Lung (tissue), 12 donors: ENCODE results near the gene MCU. TPM values are rescaled to one million over a fixed set of nuclear protein-coding genes. Genes with fewer than 3 reads are reported as not detected.

Experiments
- ATAC-seq: fragments of 200-7000 bp; cut with Tn5 transposase; one replicate; pipeline ENCODE4 v1.9.1; 2020; ENCODE audit warnings: moderate number of reproducible peaks; ENCODE audit not compliant: insufficient read depth, low FRiP score
- DNase-seq, 3 donors: peaks; one replicate each; pipeline ENCODE4 v3.0.0-alpha.2; 2013 to 2017
- H3K27ac ChIP-seq, 2 donors: one replicate each; pipeline ENCODE4 v1.5.1; 2013; ENCODE audit warnings: mild to moderate bottlenecking in 2 of 2, moderate library complexity in 2 of 2, control low read depth in 1 of 2, inconsistent platforms in 1 of 2, low read depth in 1 of 2, low read length in 1 of 2
- H3K27me3 ChIP-seq, 3 donors: one replicate each; pipeline ENCODE4 v1.5.1; 2013; ENCODE audit warnings: low read length in 2 of 3; ENCODE audit not compliant: control insufficient read depth in 3 of 3, insufficient read depth in 3 of 3
- H3K36me3 ChIP-seq, 4 donors: one replicate each; pipeline ENCODE4 v1.5.1; 2013; ENCODE audit warnings: low read length in 4 of 4, mild to moderate bottlenecking in 1 of 4, moderate library complexity in 1 of 4; ENCODE audit not compliant: control insufficient read depth in 4 of 4, insufficient read depth in 4 of 4
- H3K4me1 ChIP-seq, 5 donors: one replicate each; pipeline ENCODE4 v1.5.1; 2013; ENCODE audit warnings: low read length in 5 of 5, mild to moderate bottlenecking in 2 of 5, moderate library complexity in 1 of 5; ENCODE audit not compliant: control insufficient read depth in 5 of 5, insufficient read depth in 5 of 5
- H3K4me3 ChIP-seq: one replicate; pipeline ENCODE4 v1.5.1; 2013; ENCODE audit warnings: mild to moderate bottlenecking, control low read depth, moderate library complexity
- H3K9ac ChIP-seq, 2 donors: one replicate each; pipeline ENCODE4 v1.5.1; 2013; ENCODE audit warnings: low read length in 2 of 2, control low read depth in 1 of 2; ENCODE audit not compliant: insufficient read depth in 1 of 2
- H3K9me3 ChIP-seq, 4 donors: one replicate each; pipeline ENCODE4 v1.5.1; 2013; ENCODE audit warnings: low read length in 3 of 4, mild to moderate bottlenecking in 1 of 4, moderate library complexity in 1 of 4; ENCODE audit not compliant: control insufficient read depth in 4 of 4, insufficient read depth in 3 of 4
- WGBS, 2 donors: extraction: QIAGEN DNeasy Blood & Tissue Kit; methylation state at CpG; one replicate each; pipeline ENCODE4 v1.1.7; 2013; 5-methylcytosine and 5-hydroxymethylcytosine counted together
- polyA plus RNA-seq, 2 donors: library from polyadenylated mRNA; stranded (reverse); fragments of 200-250 nt; gene quantifications; one replicate each; pipeline ENCODE4 v1.2.1, GENCODE V29; 2013
- total RNA-seq, 2 donors: library from RNA; depleted of rRNA in 1 of 2; stranded (reverse); fragments of >200 nt in 1 of 2; gene quantifications; one replicate each; pipeline ENCODE4 v1.2.1, GENCODE V29; 2014 to 2021
- TF ChIP-seq, protein P1 (sequence below): IDR thresholded peaks from 2 replicates; pipeline ENCODE4 v1.5.1; 2012; ENCODE audit warnings: mild to moderate bottlenecking; ENCODE audit errors: control extremely low read depth, extremely low read depth
- donor health status: control.
- donor health status: control.
- donor health status: Bipolar disorder and iron deficiency.
- donor health status: healthy.
- donor health status: DM: yes; HTN: yes; CAD: no.

MCU gene
- total and polyA plus RNA-seq, 4 donors, result 23.1 to 70.7 (median 29.0) TPM

GRCh38 chr10:72692994-72693781 lies 1.2 kb downstream of the MCU start:
- DNase-seq, result peak; percentile 27 to 53 (median 47)
- TF ChIP-seq, protein P1, sequence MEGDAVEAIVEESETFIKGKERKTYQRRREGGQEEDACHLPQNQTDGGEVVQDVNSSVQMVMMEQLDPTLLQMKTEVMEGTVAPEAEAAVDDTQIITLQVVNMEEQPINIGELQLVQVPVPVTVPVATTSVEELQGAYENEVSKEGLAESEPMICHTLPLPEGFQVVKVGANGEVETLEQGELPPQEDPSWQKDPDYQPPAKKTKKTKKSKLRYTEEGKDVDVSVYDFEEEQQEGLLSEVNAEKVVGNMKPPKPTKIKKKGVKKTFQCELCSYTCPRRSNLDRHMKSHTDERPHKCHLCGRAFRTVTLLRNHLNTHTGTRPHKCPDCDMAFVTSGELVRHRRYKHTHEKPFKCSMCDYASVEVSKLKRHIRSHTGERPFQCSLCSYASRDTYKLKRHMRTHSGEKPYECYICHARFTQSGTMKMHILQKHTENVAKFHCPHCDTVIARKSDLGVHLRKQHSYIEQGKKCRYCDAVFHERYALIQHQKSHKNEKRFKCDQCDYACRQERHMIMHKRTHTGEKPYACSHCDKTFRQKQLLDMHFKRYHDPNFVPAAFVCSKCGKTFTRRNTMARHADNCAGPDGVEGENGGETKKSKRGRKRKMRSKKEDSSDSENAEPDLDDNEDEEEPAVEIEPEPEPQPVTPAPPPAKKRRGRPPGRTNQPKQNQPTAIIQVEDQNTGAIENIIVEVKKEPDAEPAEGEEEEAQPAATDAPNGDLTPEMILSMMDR, result no peak
- 2 to 7% methylated on average over 8 of the region's 8 CpGs for WGBS, 2 donors
- peak overlapping the region; percentile 36 to 59 for H3K9ac ChIP-seq
- no peaks in the 10 kb centered on the region for H3K27me3 ChIP-seq
- ATAC-seq, result no peak
- H3K9me3 ChIP-seq, result no peaks in the 10 kb centered on the region
- H3K4me1 ChIP-seq, result peaks cover 0 to 23% (median 7%) of the 10 kb centered on the region in 5 donors
- H3K4me3 ChIP-seq, result peak overlapping the region; percentile 81
- H3K27ac ChIP-seq, result peak overlapping the region; percentile 92 to 97
- H3K36me3 ChIP-seq, result no peaks in the 10 kb centered on the region

DNA sequence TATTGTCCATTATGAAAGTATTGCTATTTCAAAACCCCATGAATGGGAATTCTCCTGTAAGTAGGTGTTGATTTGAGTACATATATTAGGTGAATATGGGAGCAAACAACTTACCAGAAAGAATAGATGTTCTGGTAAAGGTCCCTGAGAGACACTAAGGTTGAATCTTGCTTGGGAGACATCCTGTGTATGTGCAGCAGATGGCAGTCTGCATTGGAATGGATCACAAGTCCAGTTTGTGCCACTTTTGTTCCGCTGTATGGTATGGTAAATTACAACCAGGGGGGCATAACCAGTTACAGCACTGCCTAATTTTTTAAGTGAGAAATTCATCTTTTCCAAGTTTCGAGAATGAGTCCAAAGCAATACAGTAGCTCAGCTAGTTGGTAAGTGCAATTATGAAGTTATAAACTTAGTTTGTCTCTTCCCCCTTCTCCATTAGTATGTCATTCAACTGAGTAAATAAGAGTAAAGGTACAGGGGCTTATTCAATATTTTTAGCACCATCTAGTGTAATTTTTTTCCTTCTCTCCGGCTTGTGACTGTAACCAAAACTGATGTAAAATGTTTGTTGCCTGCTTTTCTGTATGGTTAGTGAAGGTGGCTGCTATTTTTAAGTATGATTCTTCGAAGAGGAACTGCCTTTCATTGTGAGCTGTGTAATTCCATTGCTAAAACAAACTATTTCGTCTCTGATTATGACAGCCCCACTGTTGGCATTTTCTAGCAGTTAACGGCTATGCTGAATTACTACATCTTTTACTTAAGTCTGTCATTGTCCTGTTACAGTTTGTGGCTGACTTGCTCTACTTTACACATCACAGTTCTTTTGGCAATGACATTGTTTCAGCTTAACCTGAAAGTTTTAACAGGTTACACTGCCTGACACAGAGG lies 2.8 kb downstream of the MCU start:
- 24 to 35% methylated on average over 6 of the region's 6 CpGs for whole genome bisulfite sequencing, 2 donors
- H3K36me3 ChIP-seq, result no peaks in the 10 kb centered on the region
- no peaks in the 10 kb centered on the region for H3K9me3 ChIP-seq
- peak overlapping the region in 1 of 2 donors; percentile 14 for H3K9ac ChIP-seq
- TF ChIP-seq, protein P1, result peak; percentile 32
- H3K4me1 ChIP-seq, result peaks cover 0 to 23% (median 7%) of the 10 kb centered on the region in 5 donors
- H3K4me3 ChIP-seq, result no peak overlapping the region
- no peak overlapping the region for H3K27ac ChIP-seq
- H3K27me3 ChIP-seq, result no peaks in the 10 kb centered on the region
- ATAC-seq (no peak), DNase-seq (peak in 2 of 3 donors; percentile 45 to 66)

DNA sequence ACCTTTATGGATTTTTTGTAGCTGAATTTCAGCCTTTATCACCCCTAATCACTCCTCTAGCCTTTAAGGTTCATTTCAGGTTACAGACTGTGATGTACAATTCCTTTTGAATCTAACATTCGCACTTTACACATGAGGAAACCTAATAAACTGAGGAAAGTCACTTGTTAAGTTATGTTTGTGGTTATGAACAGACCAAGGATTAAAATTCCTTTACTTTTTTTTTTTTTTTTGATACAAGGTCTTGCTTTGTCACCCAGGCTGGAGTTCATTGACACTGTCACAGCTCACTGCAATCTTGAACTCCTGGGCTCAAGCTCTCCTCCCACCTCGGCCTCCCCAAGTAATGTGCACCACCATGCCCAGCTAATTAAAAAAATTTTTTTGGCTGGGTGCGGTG lies 3.6 kb downstream of the MCU start:
- no peaks in the 10 kb centered on the region for H3K27me3 ChIP-seq
- H3K27ac ChIP-seq, result no peak overlapping the region
- no peak overlapping the region for H3K4me3 ChIP-seq
- H3K4me1 ChIP-seq, result peaks cover 0 to 23% (median 7%) of the 10 kb centered on the region in 5 donors
- WGBS, 2 donors, result 67 to 88% methylated on average over 3 of the region's 3 CpGs
- no peaks in the 10 kb centered on the region for H3K36me3 ChIP-seq
- DNase-seq (no peak), ATAC-seq (no peak)
- TF ChIP-seq, protein P1, result no peak
- H3K9me3 ChIP-seq, result no peaks in the 10 kb centered on the region
- H3K9ac ChIP-seq, result no peak overlapping the region
